Glomerular visceral epithelial cell (primary cell): Measurements from ENCODE around the gene ARHGAP28.
A peak's percentile ranks its signal among the peaks of the same experiment; 100 is the strongest.

ENCODE experiments used
- DNase-seq: peaks from one replicate; pipeline ENCODE4 v3.0.0-alpha.2; 2016; ENCODE audit errors: extremely low spot score

The ARHGAP28 gene

DNA sequence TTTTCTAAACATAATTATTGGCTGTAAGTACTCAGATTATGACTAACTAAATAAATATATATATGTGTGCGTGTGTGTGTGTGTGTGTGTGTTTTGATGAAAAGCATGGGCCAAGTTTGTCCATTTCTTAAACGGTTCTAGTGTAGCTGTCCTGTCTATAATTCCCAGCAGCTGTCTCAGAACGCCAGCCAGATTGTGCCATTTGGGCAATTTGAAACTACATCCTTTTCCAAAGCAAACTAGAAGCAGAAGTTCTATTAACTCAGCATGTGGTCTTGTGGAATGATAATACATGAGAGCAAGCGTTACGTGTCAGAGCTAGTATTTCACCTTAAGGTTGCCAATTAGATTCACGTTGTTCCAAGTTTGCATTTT, 1.7 kb downstream of the ARHGAP28 start:
- DNase-seq, result no peak

GRCh38 chr18:6732952-6733351, 3.4 kb downstream of the ARHGAP28 start:
- DNase-seq, result no peak

GRCh38 chr18:6733758-6734157, 4.2 kb downstream of the ARHGAP28 start:
- no peak for DNase-seq

GRCh38 chr18:6734726-6735430, 5.4 kb downstream of the ARHGAP28 start:
- DNase-seq, result no peak

DNA sequence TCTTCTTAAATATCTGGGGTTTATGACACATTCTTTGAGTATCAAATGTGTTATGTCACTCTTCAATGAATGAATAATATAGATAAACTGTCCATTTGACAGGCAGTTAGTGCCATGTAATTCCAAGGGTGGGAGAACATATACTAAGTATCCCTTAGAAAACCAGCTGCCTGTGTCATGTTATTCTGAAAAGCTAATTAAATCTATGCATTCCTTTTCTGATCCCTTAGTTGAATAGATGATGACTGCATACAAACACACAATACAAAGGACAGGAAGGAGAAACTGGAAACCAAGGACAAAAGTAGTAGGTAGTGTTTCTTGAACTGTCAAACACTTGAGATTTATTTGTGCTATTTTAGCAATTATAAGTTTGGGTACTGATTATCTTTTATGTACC, 8.3 kb downstream of the ARHGAP28 start:
- DNase-seq, result no peak

DNA sequence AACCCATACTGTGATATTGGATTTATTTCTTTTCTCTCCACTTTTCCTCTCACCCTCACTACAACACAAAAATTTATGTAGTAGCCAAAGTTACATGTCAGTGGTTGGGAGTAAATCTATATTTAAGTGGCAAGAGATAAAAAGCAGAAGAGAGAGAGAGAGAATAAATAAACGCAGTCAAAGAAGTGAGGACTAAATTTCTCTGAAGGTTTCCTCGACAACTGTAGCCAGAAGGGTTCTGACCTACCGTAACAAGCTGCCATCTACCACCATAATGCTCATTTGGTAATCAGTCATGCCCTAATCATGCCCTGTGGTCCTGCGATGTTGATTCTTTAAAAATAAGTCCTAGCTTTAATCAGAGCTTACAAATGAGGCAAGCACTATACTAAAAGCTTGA, 9.1 kb downstream of the ARHGAP28 start:
- no peak for DNase-seq

DNA sequence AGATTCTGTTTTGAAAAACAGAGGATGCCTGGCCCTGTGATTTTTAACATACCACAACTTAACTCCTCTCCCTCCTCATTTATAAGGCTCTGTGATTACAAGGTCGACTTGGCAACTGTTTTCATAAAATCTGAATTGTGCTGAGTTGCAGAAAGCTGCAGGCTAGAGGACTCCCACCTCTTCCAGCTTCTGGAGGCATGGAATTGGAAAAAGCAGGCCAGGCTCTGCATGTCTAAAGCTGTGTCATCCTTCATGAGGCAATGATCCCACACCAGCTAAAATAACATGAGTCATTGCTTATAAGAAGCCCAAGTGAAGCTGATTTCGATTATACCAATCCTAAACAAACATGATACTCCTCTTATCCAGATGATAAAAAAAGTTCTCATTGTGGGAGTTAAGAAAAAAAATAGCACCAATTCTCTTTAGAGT, 11.7 kb downstream of the ARHGAP28 start:
- DNase-seq, result peak; percentile 87

DNA sequence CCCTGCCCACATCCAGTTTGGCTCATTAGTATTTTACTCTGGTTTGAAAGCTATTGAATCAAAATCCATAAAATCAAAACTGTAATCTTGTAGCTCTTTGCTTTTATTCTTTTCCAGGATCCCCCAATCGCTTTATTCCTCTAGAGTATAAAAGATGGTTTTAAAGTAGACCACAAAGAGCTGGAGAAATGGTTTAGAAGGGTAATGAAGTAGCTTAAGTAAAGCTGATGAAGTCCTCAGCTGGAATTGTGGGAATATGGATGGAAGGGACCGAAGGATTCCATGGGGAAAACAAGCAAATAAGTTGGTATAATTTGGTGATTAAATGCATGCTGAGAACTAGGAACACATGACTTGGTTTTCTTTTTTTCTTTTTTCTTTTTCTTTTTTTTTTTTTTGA, 12.3 kb downstream of the ARHGAP28 start:
- DNase-seq, result no peak

DNA sequence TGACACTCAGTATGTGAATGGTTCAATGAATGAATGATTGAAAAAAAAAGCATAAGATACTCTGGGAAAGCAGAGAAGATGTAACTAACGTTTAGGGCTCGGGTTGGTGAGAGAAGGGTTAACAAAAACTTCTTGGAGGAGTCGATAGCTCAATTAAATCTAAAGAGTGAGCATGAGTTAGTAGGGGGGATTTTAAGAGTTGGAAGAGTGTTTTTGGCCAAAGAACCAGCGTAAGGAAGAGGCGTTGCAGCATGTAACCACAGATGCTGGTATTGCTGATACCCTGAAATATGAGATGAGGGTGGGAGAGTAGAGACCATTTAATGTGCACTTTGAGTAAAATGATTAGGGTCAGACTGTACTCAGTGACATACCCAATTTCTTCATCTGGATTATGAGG, 14.5 kb downstream of the ARHGAP28 start:
- DNase-seq, result no peak

DNA sequence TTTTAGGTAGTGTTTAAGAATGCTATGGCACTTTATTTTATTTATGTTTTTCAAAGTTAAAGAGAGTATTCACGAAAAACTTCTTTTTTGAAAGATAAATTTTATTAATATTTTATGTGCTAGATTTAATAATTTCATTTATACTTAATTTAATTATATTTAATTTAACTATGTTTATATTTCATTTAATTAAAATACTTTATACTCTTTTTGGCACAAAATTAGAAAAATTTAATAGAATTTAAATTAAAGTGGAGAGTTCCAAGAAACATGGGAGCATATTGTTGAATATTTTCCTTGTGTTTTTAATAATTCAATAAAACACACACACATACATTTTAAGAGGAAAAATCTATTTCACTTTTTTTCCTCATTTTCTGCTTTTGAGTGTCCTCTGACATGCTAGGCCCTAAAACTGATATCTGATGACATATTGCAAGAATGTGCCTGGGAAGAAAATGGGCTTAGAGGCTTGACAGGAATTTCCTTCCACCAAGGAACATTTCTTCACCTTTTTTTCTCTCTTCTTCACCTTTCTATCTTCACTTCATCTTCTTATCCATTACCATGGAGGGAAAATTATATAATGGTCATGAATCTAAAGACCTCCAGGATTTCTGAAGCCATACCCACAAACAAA, 15.4 kb downstream of the ARHGAP28 start:
- no peak for DNase-seq

GRCh38 chr18:6745504-6746031, 16.1 kb downstream of the ARHGAP28 start:
- DNase-seq, result no peak

DNA sequence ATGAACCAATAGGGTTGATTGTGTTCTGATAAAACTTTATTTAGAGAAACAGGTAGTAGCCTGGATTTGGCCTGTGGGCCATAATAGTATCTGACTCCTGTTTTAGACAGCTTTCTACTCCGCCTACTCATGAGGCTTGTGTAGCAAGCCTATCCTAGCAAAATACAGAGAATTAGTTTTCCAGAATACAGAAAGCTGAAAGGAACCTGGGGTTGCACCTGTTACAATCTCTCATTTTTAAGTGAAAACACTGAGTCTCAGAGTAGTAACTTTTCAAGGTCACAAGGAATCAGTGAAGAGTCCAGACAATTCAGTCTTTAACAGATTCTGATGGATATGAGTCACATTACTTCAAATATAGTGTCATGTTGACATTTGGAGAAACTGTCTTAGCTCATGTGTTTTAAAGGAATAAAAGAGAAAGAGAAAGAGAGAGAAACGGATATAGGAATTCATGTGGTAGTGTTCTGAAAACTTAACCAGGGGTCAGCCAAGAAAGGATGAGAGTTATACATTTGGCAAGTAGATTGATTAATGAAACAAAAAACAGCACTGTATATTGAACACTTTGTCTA, 17.0 kb downstream of the ARHGAP28 start:
- peak; percentile 18 for DNase-seq

- DNase-seq, result peak; percentile 74
Observed at GRCh38 chr18:6747646-6748045, 18.1 kb downstream of the ARHGAP28 start.

DNA sequence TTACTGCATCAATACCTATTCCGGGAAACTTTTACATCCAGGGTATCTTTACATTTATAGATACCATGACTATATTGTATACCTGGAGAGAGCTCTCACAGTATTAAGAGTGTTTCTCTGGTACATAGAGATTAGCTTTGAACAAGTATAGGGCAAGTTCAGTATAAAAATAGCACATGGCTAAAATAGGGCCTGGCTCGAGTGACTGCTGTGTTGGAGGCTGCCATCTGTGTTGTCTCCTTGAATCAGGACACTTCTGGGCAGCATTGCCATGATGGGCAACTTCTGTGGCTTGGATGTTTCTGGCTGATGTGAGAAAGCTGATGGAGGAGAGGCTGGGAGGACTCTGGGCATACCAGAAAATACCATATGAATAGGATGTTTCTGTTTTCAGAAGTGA, 18.7 kb downstream of the ARHGAP28 start:
- DNase-seq, result no peak

- DNase-seq, result no peak
Observed at GRCh38 chr18:6750411-6750810, 20.9 kb downstream of the ARHGAP28 start.

- no peak for DNase-seq
Observed at GRCh38 chr18:6751222-6751621, 21.7 kb downstream of the ARHGAP28 start.

DNA sequence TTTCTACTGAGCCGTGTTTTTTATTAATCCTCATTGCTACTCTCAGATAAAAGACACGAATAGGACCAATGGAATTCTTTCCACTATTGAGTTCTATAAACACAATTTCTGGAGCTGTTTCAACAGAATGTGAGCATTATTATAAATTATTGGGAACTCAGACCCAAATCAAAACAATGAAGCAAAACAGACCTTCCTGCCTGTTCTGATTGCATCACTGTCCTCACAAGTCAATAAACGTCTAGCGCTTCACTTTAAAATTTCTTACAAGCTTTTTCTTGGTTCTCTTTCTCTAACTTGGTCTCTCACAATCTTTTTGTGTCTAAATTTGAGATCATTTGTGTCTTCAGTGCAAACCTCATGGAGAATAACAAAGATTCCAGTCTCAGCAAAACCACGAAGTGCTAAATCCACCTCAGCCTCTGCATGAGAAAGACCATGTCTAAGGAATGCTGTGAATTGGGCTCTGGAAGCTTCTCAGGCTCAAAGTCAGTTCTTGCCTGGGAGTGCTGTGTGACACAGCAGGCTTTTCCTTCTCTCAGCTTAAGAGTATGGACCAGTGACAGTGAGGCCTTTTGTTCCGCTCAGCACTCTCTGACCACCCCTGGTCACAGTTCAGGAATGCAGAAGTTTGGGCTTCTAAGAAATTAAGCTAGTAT, 22.8 kb downstream of the ARHGAP28 start:
- peak; percentile 50 for DNase-seq

DNA sequence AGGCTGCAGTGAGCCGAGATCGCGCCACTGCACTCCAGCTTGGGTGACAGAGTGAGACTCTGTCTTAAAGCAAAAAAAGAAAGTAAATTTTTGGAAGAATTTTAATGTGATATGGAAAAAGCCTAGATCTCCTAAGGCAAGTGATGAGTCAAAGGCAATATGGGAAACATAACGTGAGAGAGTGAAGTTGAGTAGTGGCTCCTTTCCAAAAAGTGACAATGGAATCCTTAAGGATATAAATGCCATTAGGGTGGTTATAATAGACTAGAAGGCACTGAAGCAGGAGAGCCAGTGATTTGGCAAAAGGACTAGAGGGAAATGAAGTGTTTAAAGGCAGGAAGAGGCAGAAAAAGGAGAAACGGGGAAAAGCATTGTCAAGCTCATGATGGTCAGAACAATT, 25.6 kb downstream of the ARHGAP28 start:
- peak; percentile 70 for DNase-seq

GRCh38 chr18:6757931-6758330, 28.4 kb downstream of the ARHGAP28 start:
- DNase-seq, result peak; percentile 93

DNA sequence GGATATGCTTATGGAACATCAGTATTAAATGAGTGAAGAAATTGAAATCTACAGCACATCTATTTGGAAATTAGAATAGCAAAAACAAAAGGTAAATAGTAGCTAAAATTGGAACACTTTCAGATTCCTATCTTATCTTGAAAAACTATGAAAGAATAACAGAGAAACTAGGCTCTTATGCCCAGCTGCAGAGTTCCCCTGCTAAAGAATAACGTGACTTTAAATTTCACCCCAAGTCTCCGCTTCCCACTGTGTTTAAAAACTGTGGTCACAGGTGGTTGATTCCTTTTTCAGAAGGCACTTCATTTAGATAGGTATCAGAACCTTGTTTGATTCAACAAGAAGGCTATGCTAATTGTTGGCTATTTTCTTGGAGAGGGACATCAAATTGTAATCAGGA, 30.1 kb downstream of the ARHGAP28 start:
- no peak for DNase-seq

DNA sequence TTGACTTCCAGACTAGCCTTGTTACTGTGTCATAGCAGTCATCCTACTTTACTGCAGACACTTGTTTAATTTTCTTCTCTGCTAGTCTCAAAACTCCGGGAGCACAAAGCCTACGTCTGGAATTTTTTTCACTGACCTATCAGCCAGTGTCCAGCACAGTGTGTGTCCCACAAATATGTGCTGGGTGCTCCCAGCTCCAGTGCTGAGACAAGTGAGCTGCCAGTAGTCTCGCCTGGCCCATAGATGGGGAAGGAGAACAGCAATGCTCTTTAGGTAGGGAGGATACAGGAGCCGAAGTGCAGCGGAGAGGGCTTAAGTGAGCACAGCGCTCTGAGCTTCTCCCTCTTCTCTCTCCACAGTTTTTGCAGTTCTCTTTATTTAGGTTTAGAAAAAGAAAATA, 34.0 kb downstream of the ARHGAP28 start:
- DNase-seq, result no peak

DNA sequence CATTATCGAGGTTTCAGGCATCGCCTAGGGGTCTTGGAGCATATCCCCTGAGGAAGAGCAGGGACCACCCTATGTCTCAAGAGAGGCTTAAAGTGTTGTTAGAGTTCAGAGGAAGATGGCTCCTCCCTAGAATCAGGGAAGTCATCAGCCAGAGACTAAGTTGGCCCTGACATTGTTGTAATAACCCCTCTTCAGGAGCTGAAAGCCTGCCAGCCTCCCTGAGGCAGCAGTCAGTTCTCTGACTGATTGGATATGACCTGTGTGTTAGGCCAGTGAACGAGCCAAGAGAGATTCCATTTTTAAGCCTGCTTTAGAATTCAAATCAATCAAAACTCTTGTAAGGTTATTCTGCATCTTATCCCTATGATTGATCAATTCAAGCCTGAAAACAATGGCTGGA, 34.9 kb downstream of the ARHGAP28 start:
- no peak for DNase-seq

- no peak for DNase-seq
Observed at GRCh38 chr18:6773777-6774176, 44.3 kb downstream of the ARHGAP28 start.
